NB4 (cell line): ENCODE measurements around the gene IQGAP3.

Experiments used
- MYC ChIP-seq: IDR thresholded peaks from 2 replicates; pipeline ENCODE4 v1.6.1; 2011; ENCODE audit warnings: low read depth, low read length
- POLR2A ChIP-seq: IDR thresholded peaks from 2 replicates; pipeline ENCODE4 v1.6.1; 2011; ENCODE audit warnings: mild to moderate bottlenecking; ENCODE audit not compliant: insufficient read length; ENCODE audit errors: extremely low read depth

- no peak for TF ChIP-seq POLR2A
- TF ChIP-seq MYC, result no peak
Measured at GRCh38 chr1:156602557-156602993, 30.2 kb upstream of the IQGAP3 start.
